Karpas-422 (cell line): ENCODE results near the gene CLRN2. TPM values are rescaled to one million over a fixed set of nuclear protein-coding genes. Genes with fewer than 3 reads are reported as not detected.
"Not testable (repeated sequence)": the region's sequence is repeated elsewhere in the genome, so short reads cannot be mapped to it uniquely, and the experiment has no call there.

Experiments used
- DNase-seq: peaks from one replicate; pipeline ENCODE4 v3.0.0-alpha.2; 2015
- H2AFZ ChIP-seq: fragments of 200-600 bp; sonication (generic); 2 replicates; pipeline ENCODE4 v1.6.1; 2014; ENCODE audit warnings: antibody characterized with exemption, low read length, mixed read lengths
- H3K27ac ChIP-seq: fragments of 200-600 bp; sonication (generic); 2 replicates; pipeline ENCODE4 v1.5.1; 2014; ENCODE audit warnings: mild to moderate bottlenecking, low read length, moderate library complexity
- H3K27me3 ChIP-seq: fragments of 200-600 bp; sonication (generic); 2 replicates; pipeline ENCODE4 v1.6.1; 2014; ENCODE audit warnings: low read length, mixed read lengths
- H3K36me3 ChIP-seq: fragments of 200-600 bp; sonication (generic); 2 replicates; pipeline ENCODE4 v1.6.1; 2014; ENCODE audit warnings: low read length, mixed read lengths; ENCODE audit not compliant: insufficient read depth
- H3K4me1 ChIP-seq: fragments of 200-600 bp; sonication (generic); 2 replicates; pipeline ENCODE4 v1.6.1; 2014; ENCODE audit warnings: mild to moderate bottlenecking, low read length, mixed read lengths
- H3K4me2 ChIP-seq: fragments of 200-600 bp; sonication (generic); 2 replicates; pipeline ENCODE4 v1.6.1; 2014; ENCODE audit warnings: low read length, low read depth, mild to moderate bottlenecking; ENCODE audit not compliant: poor library complexity, severe bottlenecking
- H3K4me3 ChIP-seq: fragments of 200-600 bp; sonication (generic); 2 replicates; pipeline ENCODE4 v1.5.1; 2014; ENCODE audit warnings: mild to moderate bottlenecking, antibody characterized with exemption, low read length, mixed read lengths
- H3K79me2 ChIP-seq: fragments of 200-600 bp; sonication (generic); 2 replicates; pipeline ENCODE4 v1.6.1; 2014; ENCODE audit warnings: mild to moderate bottlenecking, low read length, mixed read lengths
- H3K9ac ChIP-seq: fragments of 200-600 bp; sonication (generic); 2 replicates; pipeline ENCODE4 v1.6.0; 2014; ENCODE audit warnings: low read length
- H3K9me2 ChIP-seq: fragments of 200-600 bp; sonication (generic), shearing (Covaris generic); replicated peaks from 2 replicates; pipeline ENCODE4 v1.6.0; 2014; ENCODE audit warnings: mild to moderate bottlenecking, low read length, moderate library complexity; ENCODE audit not compliant: insufficient read depth
- H3K9me3 ChIP-seq: fragments of 300-700, 200-600 bp; sonication (generic); 2 replicates; pipeline ENCODE4 v1.6.1; 2014; ENCODE audit warnings: low read length, mixed read lengths
- H4K20me1 ChIP-seq: fragments of 200-600 bp; sonication (generic); 2 replicates; pipeline ENCODE4 v1.6.1; 2014; ENCODE audit warnings: mild to moderate bottlenecking, antibody characterized with exemption, low read length, low read depth; ENCODE audit not compliant: insufficient read depth
- total RNA-seq: library from RNA; depleted of rRNA; stranded (reverse); fragments of >200 nt; shearing (Covaris generic); gene quantifications from 2 replicates; pipeline ENCODE4 v1.2.3, GENCODE V29; 2014; ENCODE audit warnings: low replicate concordance; rRNA removed

The CLRN2 gene
- total RNA-seq, 1 experiment from 2014 or later: not detected

DNA sequence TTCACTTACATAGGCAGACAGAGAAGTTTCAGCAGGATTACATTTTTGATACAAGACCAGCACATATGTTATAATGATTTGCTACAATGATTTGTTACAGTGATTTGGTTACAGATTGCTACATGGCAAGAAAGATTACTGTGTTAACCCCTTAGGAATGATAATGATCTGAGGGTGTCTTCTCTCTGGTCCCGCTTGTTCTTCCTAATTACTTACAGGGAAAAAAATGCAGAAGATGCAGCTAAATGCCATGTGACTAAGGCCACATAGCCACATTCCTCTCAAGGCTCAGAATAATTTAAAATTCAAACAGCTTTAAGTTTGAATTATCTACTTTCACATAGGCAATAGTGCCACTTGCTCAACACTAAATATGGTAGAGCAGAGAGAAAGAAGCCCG is 52.3 kb downstream of the CLRN2 start:
- Histone ChIP-seq H3K9me2 (no peaks in the 10 kb centered on the region), H3K4me3 (no peak overlapping the region), H4K20me1 (no peaks in the 10 kb centered on the region), H3K4me1 (peaks cover 11% of the 10 kb centered on the region), H3K79me2 (no peaks in the 10 kb centered on the region), H3K9me3 (no peaks in the 10 kb centered on the region), H3K36me3 (no peaks in the 10 kb centered on the region), H3K4me2 (no peak overlapping the region), H3K27ac (no peak overlapping the region), H2AFZ (peak overlapping the region; percentile 49; the same call in 1 of the 2 replicates), H3K9ac (no peak overlapping the region), H3K27me3 (no peaks in the 10 kb centered on the region)
- DNase-seq: no peak

DNA sequence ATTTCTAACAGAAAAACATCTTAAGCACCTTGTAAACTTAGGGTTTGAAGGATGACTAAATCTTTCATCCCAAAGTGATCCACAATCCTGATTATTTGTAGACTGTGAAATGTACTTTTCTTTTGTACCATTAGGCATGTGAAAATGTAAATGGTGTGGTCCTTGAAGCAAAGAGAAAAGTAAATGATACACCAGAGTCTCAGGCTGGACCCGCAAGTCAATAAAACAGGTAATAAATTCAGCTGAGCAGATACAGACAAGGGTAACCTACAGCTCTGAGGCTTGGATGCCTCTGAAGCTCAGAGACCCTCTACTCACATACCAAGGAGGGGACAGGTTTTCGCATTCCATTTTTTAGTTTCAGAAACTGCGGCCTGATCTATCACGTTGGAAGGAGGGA is 59.2 kb downstream of the CLRN2 start:
- Histone ChIP-seq H3K9me2 (no peaks in the 10 kb centered on the region), H3K4me2 (no peak overlapping the region), H3K9ac (no peak overlapping the region), H3K79me2 (peaks cover 19% of the 10 kb centered on the region), H3K36me3 (peaks cover 5% of the 10 kb centered on the region; the same call in 1 of the 2 replicates), H2AFZ (no peak overlapping the region), H3K9me3 (no peaks in the 10 kb centered on the region), H3K4me3 (no peak overlapping the region), H3K4me1 (peaks cover 20% of the 10 kb centered on the region), H4K20me1 (peaks cover 9% of the 10 kb centered on the region; the same call in 1 of the 2 replicates), H3K27ac (no peak overlapping the region), H3K27me3 (no peaks in the 10 kb centered on the region)
- DNase-seq: no peak

DNA sequence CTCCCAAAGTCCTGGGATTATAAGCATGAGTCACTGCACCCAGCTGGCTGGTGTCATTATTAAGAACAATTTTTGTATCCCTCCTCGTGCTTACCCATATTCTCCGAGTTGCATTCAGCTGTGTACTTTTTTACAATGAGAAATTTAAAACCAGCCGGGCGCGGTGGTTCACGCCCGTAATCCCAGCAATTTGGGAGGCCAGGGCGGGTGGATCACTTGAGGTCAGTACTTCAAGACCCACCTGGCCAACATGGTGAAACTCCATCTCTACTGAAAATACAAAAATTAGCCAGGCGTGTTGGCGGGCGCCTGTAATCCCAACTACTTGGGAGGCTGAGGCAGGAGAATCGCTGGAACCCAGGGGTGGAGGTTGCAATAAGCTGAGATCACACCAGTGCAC is 60.2 kb downstream of the CLRN2 start:
- Histone ChIP-seq H3K4me1 (peaks cover 29% of the 10 kb centered on the region), H3K36me3 (peaks cover 10% of the 10 kb centered on the region; the same call in 1 of the 2 replicates), H3K79me2 (peaks cover 28% of the 10 kb centered on the region), H4K20me1 (peaks cover 13% of the 10 kb centered on the region; the same call in 1 of the 2 replicates)
- H2AFZ ChIP-seq, H3K4me3 ChIP-seq, H3K9me2 ChIP-seq, H3K9ac ChIP-seq, H3K4me2 ChIP-seq, DNase-seq, H3K9me3 ChIP-seq, H3K27me3 ChIP-seq, H3K27ac ChIP-seq: not testable (repeated sequence)

Other genes with a start within 250 kb of the CLRN2 start
- gene QDPR, start 3.1 kb upstream of the CLRN2 start, total RNA-seq: 14.7 and 18.9 TPM in 2 replicates
- gene LAP3, start 62.0 kb downstream of the CLRN2 start, total RNA-seq: 141 and 146 TPM in 2 replicates
- 24.8 and 48.7 TPM in 2 replicates for gene MED28, start 99.5 kb downstream of the CLRN2 start, total RNA-seq